ENCODE measurements around the gene PGAP6. TPM values are rescaled to one million over a fixed set of nuclear protein-coding genes. Genes with fewer than 3 reads are reported as not detected.

The PGAP6 gene
- total RNA-seq, 8 experiments from 2014 or later: 19.2 to 82.1 (median 25.3) TPM

- in situ Hi-C loops (cut with MboI; ENCODE audit: low pct_unique_long_range_greater_than_20kb in 2 of 9, low sequenced_read_pairs in 9 of 9, unreplicated experiment in 9 of 9): no loop called here
- no peak overlapping the region for H3K27ac ChIP-seq
- WGBS, 10 experiments: 59 to 100% (median 79%) methylated on average over 1 to 17 of the region's 21 CpGs; no CpG with 5 or more reads in 3 of the 10 experiments
- H3K4me3 ChIP-seq: no peak overlapping the region
- H3K4me1 ChIP-seq (replicated peaks in 1 of 2): no peaks in the 10 kb centered on the region
- no peak for ATAC-seq (replicated peaks in 6 of 8)
Measured at GRCh38 chr16:414395-415169, 32.8 kb upstream of the PGAP6 start.

- in situ Hi-C loops (cut with MboI; ENCODE audit: low pct_unique_long_range_greater_than_20kb in 2 of 9, low sequenced_read_pairs in 9 of 9, unreplicated experiment in 9 of 9): no loop called here
- WGBS, 10 experiments: 60 to 100% (median 95%) methylated on average over 1 to 6 of the region's 26 CpGs; no CpG with 5 or more reads in 6 of the 10 experiments
- H3K4me1 ChIP-seq (replicated peaks in 1 of 2): no peaks in the 10 kb centered on the region
- ATAC-seq (replicated peaks in 6 of 8): peak in 1 of 8 experiments; percentile 7
- no peak overlapping the region for H3K4me3 ChIP-seq
- no peak overlapping the region for H3K27ac ChIP-seq
Measured at GRCh38 chr16:411576-412265, 29.9 kb upstream of the PGAP6 start.

- Histone ChIP-seq H3K4me3 (no peak overlapping the region), H3K27ac (no peak overlapping the region), H3K4me1 (replicated peaks in 1 of 2) (no peaks in the 10 kb centered on the region)
- WGBS, 10 experiments: 80 to 98% (median 93%) methylated on average over 1 to 6 of the region's 36 CpGs; no CpG with 5 or more reads in 7 of the 10 experiments
- in situ Hi-C loops (cut with MboI; ENCODE audit: low pct_unique_long_range_greater_than_20kb in 2 of 9, low sequenced_read_pairs in 9 of 9, unreplicated experiment in 9 of 9): no loop called here
- peak in 4 of 8 experiments; percentile 3 to 30 (median 20) for ATAC-seq (replicated peaks in 6 of 8)
Measured at GRCh38 chr16:410516-411178, 28.9 kb upstream of the PGAP6 start.

- in situ Hi-C loops (cut with MboI; ENCODE audit: low pct_unique_long_range_greater_than_20kb in 2 of 9, low sequenced_read_pairs in 9 of 9, unreplicated experiment in 9 of 9): no loop called here
- H3K4me3 ChIP-seq: no peak overlapping the region
- 40 to 70% (median 47%) methylated on average over 2 to 3 of the region's 16 CpGs; no CpG with 5 or more reads in 6 of the 10 experiments for WGBS, 10 experiments
- no peak for ATAC-seq (replicated peaks in 6 of 8)
- no peak overlapping the region for H3K27ac ChIP-seq
- no peaks in the 10 kb centered on the region for H3K4me1 ChIP-seq (replicated peaks in 1 of 2)
Measured at GRCh38 chr16:407253-407652, 25.5 kb upstream of the PGAP6 start.

GRCh38 chr16:405548-406506, 24.0 kb upstream of the PGAP6 start:
- 80 to 100% (median 90%) methylated on average over 1 to 8 of the region's 27 CpGs; no CpG with 5 or more reads in 2 of the 10 experiments for WGBS, 10 experiments
- no peak overlapping the region for H3K27ac ChIP-seq
- H3K4me1 ChIP-seq (replicated peaks in 1 of 2): peaks cover under 1 to 2% of the 10 kb centered on the region in 2 donors
- in situ Hi-C loops (cut with MboI; ENCODE audit: low pct_unique_long_range_greater_than_20kb in 2 of 9, low sequenced_read_pairs in 9 of 9, unreplicated experiment in 9 of 9): no loop called here
- no peak overlapping the region for H3K4me3 ChIP-seq
- ATAC-seq (replicated peaks in 6 of 8): no peak

GRCh38 chr16:404971-405486, 23.3 kb upstream of the PGAP6 start:
- H3K4me3 ChIP-seq: no peak overlapping the region
- no peak overlapping the region for H3K27ac ChIP-seq
- peaks cover 4 to 5% of the 10 kb centered on the region in 2 donors for H3K4me1 ChIP-seq (replicated peaks in 1 of 2)
- WGBS, 10 experiments: 67 to 100% (median 88%) methylated on average over 1 to 8 of the region's 12 CpGs; no CpG with 5 or more reads in 6 of the 10 experiments
- ATAC-seq (replicated peaks in 6 of 8): no peak
- in situ Hi-C loops (cut with MboI; ENCODE audit: low pct_unique_long_range_greater_than_20kb in 2 of 9, low sequenced_read_pairs in 9 of 9, unreplicated experiment in 9 of 9): no loop called here

GRCh38 chr16:401468-402348, 19.9 kb upstream of the PGAP6 start, which contains the start of gene DECR2:
TSS of gene DECR2 (plus strand) at chr16:401885. CDS start at chr16:401964, 79 bp downstream.
- ATAC-seq (replicated peaks in 6 of 8): peak; percentile 66 to 80 (median 74)
- Histone ChIP-seq H3K27ac (peak within 1 kb of the TSS; percentile 83 to 84), H3K4me1 (replicated peaks in 1 of 2) (peaks cover 7 to 12% of the 10 kb centered on the region in 2 donors), H3K4me3 (peak within 1 kb of the TSS; percentile 64 to 96 (median 87))
- in situ Hi-C loops (cut with MboI; ENCODE audit: low pct_unique_long_range_greater_than_20kb in 2 of 9, low sequenced_read_pairs in 9 of 9, unreplicated experiment in 9 of 9): no loop called here
- WGBS, 10 experiments: 4 to 23% (median 10%) methylated on average over 2 to 8 of the region's 91 CpGs; no CpG with 5 or more reads in 5 of the 10 experiments

- Histone ChIP-seq H3K27ac (no peak overlapping the region), H3K4me1 (replicated peaks in 1 of 2) (peaks cover 12% of the 10 kb centered on the region in 2 donors), H3K4me3 (no peak overlapping the region)
- no peak for ATAC-seq (replicated peaks in 6 of 8)
- in situ Hi-C loops (cut with MboI; ENCODE audit: low pct_unique_long_range_greater_than_20kb in 2 of 9, low sequenced_read_pairs in 9 of 9, unreplicated experiment in 9 of 9): no loop called here
- 0 to 100% methylated on average over 1 of the region's 10 CpGs; no CpG with 5 or more reads in 8 of the 10 experiments for WGBS, 10 experiments
Measured at GRCh38 chr16:400061-400591, 18.3 kb upstream of the PGAP6 start.

GRCh38 chr16:399340-400019, 17.7 kb upstream of the PGAP6 start:
- H3K27ac ChIP-seq: no peak overlapping the region
- no peak for ATAC-seq (replicated peaks in 6 of 8)
- H3K4me1 ChIP-seq (replicated peaks in 1 of 2): peaks cover 12% of the 10 kb centered on the region in 2 donors
- 73 to 93% (median 90%) methylated on average over 2 to 6 of the region's 22 CpGs; no CpG with 5 or more reads in 7 of the 10 experiments for WGBS, 10 experiments
- in situ Hi-C loops (cut with MboI; ENCODE audit: low pct_unique_long_range_greater_than_20kb in 2 of 9, low sequenced_read_pairs in 9 of 9, unreplicated experiment in 9 of 9): no loop called here
- no peak overlapping the region for H3K4me3 ChIP-seq

GRCh38 chr16:398561-399339, 17.0 kb upstream of the PGAP6 start:
- in situ Hi-C loops (cut with MboI; ENCODE audit: low pct_unique_long_range_greater_than_20kb in 2 of 9, low sequenced_read_pairs in 9 of 9, unreplicated experiment in 9 of 9): no loop called here
- 40 to 86% (median 67%) methylated on average over 1 to 4 of the region's 24 CpGs; no CpG with 5 or more reads in 7 of the 10 experiments for WGBS, 10 experiments
- no peak overlapping the region for H3K4me3 ChIP-seq
- peaks cover 12% of the 10 kb centered on the region in 2 donors for H3K4me1 ChIP-seq (replicated peaks in 1 of 2)
- ATAC-seq (replicated peaks in 6 of 8): no peak
- H3K27ac ChIP-seq: no peak overlapping the region

Measured in motor neuron (in vitro differentiated cells).